Muscle of arm (tissue), 12 donors: Measurements from ENCODE around the gene LMBRD2. TPM values are rescaled to one million over a fixed set of nuclear protein-coding genes. Genes with fewer than 3 reads are reported as not detected.
A peak's percentile ranks its signal among the peaks of the same experiment; 100 is the strongest.
"Not testable (repeated sequence)": the region's sequence is repeated elsewhere in the genome, so short reads cannot be mapped to it uniquely, and the experiment has no call there.

Experiments
- DNase-seq: peaks from one replicate; pipeline ENCODE4 v3.0.0-alpha.2; 2013
- polyA plus RNA-seq, 12 donors: library from polyadenylated mRNA; unstranded; fragments of 120-200 nt; gene quantifications; one replicate each; pipeline ENCODE4 v1.2.1, GENCODE V29; 2013; ENCODE audit not compliant: insufficient read length in 12 of 12

LMBRD2 gene
- polyA plus RNA-seq, 12 donors = 11.1 to 19.3 (median 14.6) TPM; not detected in 1

- DNase-seq = no peak
Measured at GRCh38 chr5:36164461-36164860, 12.8 kb upstream of the LMBRD2 start.

GRCh38 chr5:36162810-36163486 lies 11.3 kb upstream of the LMBRD2 start:
- DNase-seq = no peak

- DNase-seq = no peak
Measured at GRCh38 chr5:36161361-36161760, 9.7 kb upstream of the LMBRD2 start.

GRCh38 chr5:36160617-36161016 lies 8.9 kb upstream of the LMBRD2 start:
- DNase-seq = no peak

GRCh38 chr5:36158144-36158543 lies 6.5 kb upstream of the LMBRD2 start:
- DNase-seq = peak; percentile 15

GRCh38 chr5:36156619-36157018 lies 4.9 kb upstream of the LMBRD2 start:
- no peak for DNase-seq

- peak; percentile 36 for DNase-seq
Measured at GRCh38 chr5:36156121-36156601, 4.5 kb upstream of the LMBRD2 start.

GRCh38 chr5:36155291-36155690 lies 3.6 kb upstream of the LMBRD2 start:
- DNase-seq = no peak

- DNase-seq = no peak
Measured at GRCh38 chr5:36153726-36154125, 2.0 kb upstream of the LMBRD2 start.

GRCh38 chr5:36153298-36153677 lies 1.6 kb upstream of the LMBRD2 start:
- DNase-seq = no peak

- no peak for DNase-seq
Measured at GRCh38 chr5:36152324-36153297, 924 bp upstream of the LMBRD2 start.

GRCh38 chr5:36150676-36151433 lies 832 bp downstream of the LMBRD2 start:
- peak; percentile 27 for DNase-seq

- DNase-seq = no peak
Measured at GRCh38 chr5:36147681-36148080, 4.0 kb downstream of the LMBRD2 start.

- no peak for DNase-seq
Measured at GRCh38 chr5:36146390-36146789, 5.3 kb downstream of the LMBRD2 start.

GRCh38 chr5:36145311-36145710 lies 6.4 kb downstream of the LMBRD2 start:
- DNase-seq = no peak

- DNase-seq = no peak
Measured at GRCh38 chr5:36138900-36139683, 12.6 kb downstream of the LMBRD2 start.

- no peak for DNase-seq
Measured at GRCh38 chr5:36136581-36136980, 15.1 kb downstream of the LMBRD2 start.

GRCh38 chr5:36135988-36136387 lies 15.7 kb downstream of the LMBRD2 start:
- DNase-seq = no peak

- DNase-seq = not testable (repeated sequence)
Measured at GRCh38 chr5:36133009-36133408, 18.7 kb downstream of the LMBRD2 start.

- DNase-seq = not testable (repeated sequence)
Measured at GRCh38 chr5:36129666-36130065, 22.0 kb downstream of the LMBRD2 start.

GRCh38 chr5:36128795-36129194 lies 22.9 kb downstream of the LMBRD2 start:
- no peak for DNase-seq
